Uterus (tissue), 2 donors: ENCODE data around the gene PEX16.

ENCODE experiments used
- CTCF ChIP-seq, 4 experiments: fragments of 200-600 bp in 2 of 4; fragments of 450-650 bp in 2 of 4; sonication (generic) in 2 of 4; IDR thresholded peaks; one replicate each; pipeline ENCODE4 v1.5.1; 2016 to 2019; ENCODE audit warnings: antibody characterized with exemption in 4 of 4, mild to moderate bottlenecking in 2 of 4, moderate library complexity in 1 of 4
- POLR2A ChIP-seq, 2 donors: fragments of 450-650 bp; IDR thresholded peaks; one replicate each; pipeline ENCODE4 v1.6.1; 2016; ENCODE audit warnings: antibody characterized with exemption in 2 of 2, mild to moderate bottlenecking in 1 of 2, moderate library complexity in 1 of 2

- TF ChIP-seq CTCF (IDR thresholded peaks at IDR 0.05) (no peak), POLR2A (IDR thresholded peaks at IDR 0.05) (no peak)
Observed at GRCh38 chr11:45906965-45907611, 10.6 kb downstream of the PEX16 start, which contains the start of gene FREY1.
